CD4-positive, alpha-beta memory T cell (primary cell): ENCODE results near the gene ZNF133. TPM values are rescaled to one million over a fixed set of nuclear protein-coding genes. Genes with fewer than 3 reads are reported as not detected.

Source experiments
- CTCF ChIA-PET: fragments of 350-600 bp; sonication (Branson Sonifier 250); formaldehyde crosslinking; loops from one replicate; lab custom pipeline; 2021; ENCODE audit warnings: inconsistent platforms; ENCODE audit not compliant: partially characterized antibody; lab: Charles Lee
- POLR2A ChIA-PET: fragments of 350-600 bp; sonication (Branson Sonifier 250); formaldehyde crosslinking; loops from one replicate; lab custom pipeline; 2021; ENCODE audit not compliant: partially characterized antibody; lab: Charles Lee
- DNase-seq, 5 donors: peaks; one replicate each; pipeline versions ENCODE4 v3.0.0 to v3.0.0-alpha.2; 2020 to 2022; ENCODE audit warnings: mixed read lengths in 1 of 5
- H3K27ac ChIP-seq: one replicate; pipeline ENCODE4 v1.7.0; 2013; ENCODE audit warnings: low read depth, low read length
- H3K27me3 ChIP-seq: 2 replicates; pipeline ENCODE4 v1.7.0; 2013; ENCODE audit warnings: mild to moderate bottlenecking, low read length, moderate library complexity; ENCODE audit not compliant: insufficient read depth
- H3K36me3 ChIP-seq: 2 replicates; pipeline ENCODE4 v1.7.0; 2013; ENCODE audit warnings: mild to moderate bottlenecking, low read length, moderate library complexity; ENCODE audit not compliant: insufficient read depth
- H3K4me1 ChIP-seq: 2 replicates; pipeline ENCODE4 v1.7.0; 2013; ENCODE audit warnings: mild to moderate bottlenecking, low read length, moderate library complexity; ENCODE audit not compliant: insufficient read depth
- H3K4me3 ChIP-seq, 2 donors: one replicate each; pipeline ENCODE4 v1.7.0; 2013; ENCODE audit warnings: low read length in 2 of 2, mild to moderate bottlenecking in 1 of 2
- H3K9me3 ChIP-seq, 2 donors: one replicate each; pipeline ENCODE4 v1.7.0; 2013; ENCODE audit warnings: low read length in 2 of 2, control low read depth in 1 of 2; ENCODE audit not compliant: control insufficient read depth in 1 of 2
- H3K27ac Mint-ChIP-seq, 7 donors: one replicate each; pipeline ENCODE4 v1.8.0; 2020 to 2021; ENCODE audit warnings: mixed read lengths in 7 of 7, mild to moderate bottlenecking in 6 of 7, inconsistent platforms in 3 of 7, moderate library complexity in 3 of 7
- H3K27me3 Mint-ChIP-seq, 2 donors: one replicate each; pipeline ENCODE4 v1.8.0; 2020 to 2021; ENCODE audit warnings: mixed read lengths in 2 of 2
- H3K36me3 Mint-ChIP-seq, 2 donors: one replicate each; pipeline ENCODE4 v1.8.0; 2020 to 2021; ENCODE audit warnings: mixed read lengths in 2 of 2, inconsistent platforms in 1 of 2, mild to moderate bottlenecking in 1 of 2
- H3K4me1 Mint-ChIP-seq, 4 donors: one replicate each; pipeline ENCODE4 v1.8.0; 2020 to 2021; ENCODE audit warnings: mixed read lengths in 4 of 4, mild to moderate bottlenecking in 1 of 4
- H3K4me3 Mint-ChIP-seq, 8 donors: one replicate each; pipeline ENCODE4 v1.8.0; 2020 to 2021; ENCODE audit warnings: mixed read lengths in 8 of 8, mild to moderate bottlenecking in 7 of 8, moderate library complexity in 6 of 8, inconsistent platforms in 3 of 8
- H3K9me3 Mint-ChIP-seq, 8 donors: one replicate each; pipeline ENCODE4 v1.8.0; 2020 to 2021; ENCODE audit warnings: mixed read lengths in 8 of 8, mild to moderate bottlenecking in 5 of 8, inconsistent platforms in 3 of 8, moderate library complexity in 1 of 8
- intact Hi-C: fragments of 100-400 bp; cut with micrococcal nuclease; formaldehyde crosslinking; loops from one replicate; pipeline ENCODE4 v1.15.1; 2023
- polyA plus RNA-seq, 2 donors: library from polyadenylated mRNA; unstranded; fragments of 300-500 nt; fragmentation: Illumina TruSeq; gene quantifications; one replicate each; pipeline ENCODE4 v1.2.3, GENCODE V29; 2021
- total RNA-seq, 2 experiments: library from RNA; stranded (reverse); gene quantifications; one replicate each; pipeline ENCODE4 v1.2.3, GENCODE V29; 2021

Gene ZNF133
- total and polyA plus RNA-seq, 4 experiments from 2014 or later, result 4.0 to 11.8 (median 8.9) TPM

GRCh38 chr20:18255526-18255925 is 32.8 kb upstream of the ZNF133 start:
- Histone ChIP-seq H3K36me3 (no peaks in the 10 kb centered on the region), H3K27me3 (no peaks in the 10 kb centered on the region), H3K9me3 (no peaks in the 10 kb centered on the region), H3K4me1 (no peaks in the 10 kb centered on the region), H3K27ac (no peak overlapping the region), H3K4me3 (no peak overlapping the region)
- Mint-ChIP-seq H3K4me1 (no peaks in the 10 kb centered on the region), H3K36me3 (no peaks in the 10 kb centered on the region), H3K9me3 (no peaks in the 10 kb centered on the region), H3K27ac (no peak overlapping the region), H3K27me3 (peaks cover 3 to 4% of the 10 kb centered on the region in 2 donors), H3K4me3 (no peak overlapping the region)
- ChIA-PET CTCF (no interaction called here), POLR2A (interaction anchor here (0.6 kb wide), 1 partner anchor 36 kb away, joined by 4 read pairs; no protein-coding TSS in a partner anchor)
- DNase-seq, result no peak
- intact Hi-C loops, result no loop called here

GRCh38 chr20:18256440-18257090 is 31.8 kb upstream of the ZNF133 start:
- Mint-ChIP-seq H3K27ac (no peak overlapping the region), H3K27me3 (peaks cover 3 to 4% of the 10 kb centered on the region in 2 donors), H3K4me3 (no peak overlapping the region), H3K36me3 (no peaks in the 10 kb centered on the region), H3K9me3 (no peaks in the 10 kb centered on the region), H3K4me1 (no peaks in the 10 kb centered on the region)
- no peaks in the 10 kb centered on the region for H3K27me3 ChIP-seq
- H3K4me1 ChIP-seq, result no peaks in the 10 kb centered on the region
- no peaks in the 10 kb centered on the region for H3K36me3 ChIP-seq
- no peak overlapping the region for H3K27ac ChIP-seq
- no peak for DNase-seq
- intact Hi-C loops, result no loop called here
- ChIA-PET POLR2A (no interaction called here), CTCF (no interaction called here)
- no peaks in the 10 kb centered on the region for H3K9me3 ChIP-seq
- no peak overlapping the region for H3K4me3 ChIP-seq

- intact Hi-C loops, result no loop called here
- ChIA-PET CTCF (interaction anchor here (1.2 kb wide), 1 partner anchor 18 kb away, joined by 3 read pairs; no protein-coding TSS in a partner anchor), POLR2A (no interaction called here)
- Mint-ChIP-seq H3K36me3 (no peaks in the 10 kb centered on the region), H3K9me3 (no peaks in the 10 kb centered on the region), H3K27ac (no peak overlapping the region), H3K27me3 (peaks cover 3 to 4% of the 10 kb centered on the region in 2 donors), H3K4me3 (no peak overlapping the region), H3K4me1 (no peaks in the 10 kb centered on the region)
- H3K4me1 ChIP-seq, result no peaks in the 10 kb centered on the region
- no peak overlapping the region for H3K4me3 ChIP-seq
- DNase-seq, result no peak
- H3K27me3 ChIP-seq, result no peaks in the 10 kb centered on the region
- H3K36me3 ChIP-seq, result no peaks in the 10 kb centered on the region
- no peaks in the 10 kb centered on the region for H3K9me3 ChIP-seq
- no peak overlapping the region for H3K27ac ChIP-seq
These were observed 30.0 kb upstream of the ZNF133 start for GRCh38 chr20:18258126-18258860.

- peaks cover 4 to 7% of the 10 kb centered on the region in 2 donors for H3K27me3 Mint-ChIP-seq
- no peaks in the 10 kb centered on the region for H3K9me3 Mint-ChIP-seq
- H3K4me1 Mint-ChIP-seq, result no peaks in the 10 kb centered on the region
- no peak overlapping the region for H3K27ac Mint-ChIP-seq
- no peaks in the 10 kb centered on the region for H3K36me3 Mint-ChIP-seq
- intact Hi-C loops, result no loop called here
- POLR2A ChIA-PET, result no interaction called here
- Histone ChIP-seq H3K27ac (no peak overlapping the region), H3K27me3 (no peaks in the 10 kb centered on the region), H3K4me1 (no peaks in the 10 kb centered on the region), H3K4me3 (no peak overlapping the region), H3K9me3 (no peaks in the 10 kb centered on the region), H3K36me3 (no peaks in the 10 kb centered on the region)
- no peak overlapping the region for H3K4me3 Mint-ChIP-seq
- DNase-seq, result no peak
- CTCF ChIA-PET, result interaction anchor here (1.2 kb wide), 1 partner anchor 17 kb away, joined by 3 read pairs; no protein-coding TSS in a partner anchor
These were observed 28.6 kb upstream of the ZNF133 start for GRCh38 chr20:18259730-18260129.

GRCh38 chr20:18263723-18264122 is 24.6 kb upstream of the ZNF133 start:
- Mint-ChIP-seq H3K27ac (no peak overlapping the region), H3K4me1 (no peaks in the 10 kb centered on the region), H3K36me3 (no peaks in the 10 kb centered on the region), H3K27me3 (peaks cover 14 to 16% of the 10 kb centered on the region in 2 donors), H3K4me3 (no peak overlapping the region), H3K9me3 (no peaks in the 10 kb centered on the region)
- H3K27ac ChIP-seq, result no peak overlapping the region
- H3K36me3 ChIP-seq, result no peaks in the 10 kb centered on the region
- CTCF ChIA-PET, result no interaction called here
- no peak for DNase-seq
- POLR2A ChIA-PET, result no interaction called here
- H3K9me3 ChIP-seq, result no peaks in the 10 kb centered on the region
- H3K27me3 ChIP-seq, result peaks cover 4% of the 10 kb centered on the region
- H3K4me1 ChIP-seq, result no peaks in the 10 kb centered on the region
- intact Hi-C loops, result no loop called here
- H3K4me3 ChIP-seq, result no peak overlapping the region

- H3K27me3 Mint-ChIP-seq, result peaks cover 10 to 14% of the 10 kb centered on the region in 2 donors
- POLR2A ChIA-PET, result no interaction called here
These were observed 22.9 kb upstream of the ZNF133 start for GRCh38 chr20:18265441-18265840.

GRCh38 chr20:18266282-18266681 is 22.0 kb upstream of the ZNF133 start:
- Mint-ChIP-seq H3K27ac (no peak overlapping the region), H3K27me3 (peaks cover 10 to 18% of the 10 kb centered on the region in 2 donors), H3K4me3 (no peak overlapping the region), H3K4me1 (peaks cover 0 to 3% (median 0%) of the 10 kb centered on the region in 4 donors), H3K9me3 (no peaks in the 10 kb centered on the region), H3K36me3 (no peaks in the 10 kb centered on the region)
- H3K4me3 ChIP-seq, result no peak overlapping the region
- ChIA-PET CTCF (no interaction called here), POLR2A (no interaction called here)
- no peak overlapping the region for H3K27ac ChIP-seq
- no peak for DNase-seq
- peaks cover 4% of the 10 kb centered on the region for H3K27me3 ChIP-seq
- intact Hi-C loops, result no loop called here
- H3K4me1 ChIP-seq, result no peaks in the 10 kb centered on the region
- no peaks in the 10 kb centered on the region for H3K36me3 ChIP-seq
- no peaks in the 10 kb centered on the region for H3K9me3 ChIP-seq

More at GRCh38 chr20:18265441-18265840, 22.9 kb upstream of the ZNF133 start:
- Histone ChIP-seq H3K27me3 (peaks cover 4% of the 10 kb centered on the region), H3K36me3 (no peaks in the 10 kb centered on the region), H3K4me3 (no peak overlapping the region), H3K9me3 (no peaks in the 10 kb centered on the region), H3K4me1 (no peaks in the 10 kb centered on the region), H3K27ac (no peak overlapping the region)
- Mint-ChIP-seq H3K4me3 (no peak overlapping the region), H3K27ac (no peak overlapping the region), H3K4me1 (peaks cover 0 to 3% (median 0%) of the 10 kb centered on the region in 4 donors), H3K9me3 (no peaks in the 10 kb centered on the region), H3K36me3 (no peaks in the 10 kb centered on the region)
- DNase-seq, result no peak
- intact Hi-C loops, result no loop called here
- CTCF ChIA-PET, result no interaction called here
